ENCODE data around the gene MOSMO.

DNA sequence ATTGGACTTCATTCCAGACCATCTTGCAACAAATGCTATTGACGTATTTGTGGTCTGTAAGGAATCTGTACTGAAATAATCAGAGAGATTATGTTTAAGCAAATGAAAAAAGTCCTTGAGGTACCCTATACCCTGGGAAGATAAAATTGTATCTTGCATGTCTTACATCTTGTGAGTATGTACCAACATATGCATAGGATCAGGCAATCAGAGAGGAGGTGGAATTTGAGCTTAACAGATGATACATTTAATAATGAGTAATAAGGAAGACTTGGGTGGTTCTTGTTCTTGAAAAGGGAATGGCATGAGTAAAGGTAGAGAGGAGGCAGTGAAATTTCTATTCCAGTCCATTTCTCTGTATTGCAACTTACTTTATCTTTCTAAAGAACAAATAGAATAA lies 10.6 kb downstream of the MOSMO start:
- TF ChIP-seq POLR2A (IDR thresholded peaks at IDR 0.05) = no peak
- TF ChIP-seq, protein P1, sequence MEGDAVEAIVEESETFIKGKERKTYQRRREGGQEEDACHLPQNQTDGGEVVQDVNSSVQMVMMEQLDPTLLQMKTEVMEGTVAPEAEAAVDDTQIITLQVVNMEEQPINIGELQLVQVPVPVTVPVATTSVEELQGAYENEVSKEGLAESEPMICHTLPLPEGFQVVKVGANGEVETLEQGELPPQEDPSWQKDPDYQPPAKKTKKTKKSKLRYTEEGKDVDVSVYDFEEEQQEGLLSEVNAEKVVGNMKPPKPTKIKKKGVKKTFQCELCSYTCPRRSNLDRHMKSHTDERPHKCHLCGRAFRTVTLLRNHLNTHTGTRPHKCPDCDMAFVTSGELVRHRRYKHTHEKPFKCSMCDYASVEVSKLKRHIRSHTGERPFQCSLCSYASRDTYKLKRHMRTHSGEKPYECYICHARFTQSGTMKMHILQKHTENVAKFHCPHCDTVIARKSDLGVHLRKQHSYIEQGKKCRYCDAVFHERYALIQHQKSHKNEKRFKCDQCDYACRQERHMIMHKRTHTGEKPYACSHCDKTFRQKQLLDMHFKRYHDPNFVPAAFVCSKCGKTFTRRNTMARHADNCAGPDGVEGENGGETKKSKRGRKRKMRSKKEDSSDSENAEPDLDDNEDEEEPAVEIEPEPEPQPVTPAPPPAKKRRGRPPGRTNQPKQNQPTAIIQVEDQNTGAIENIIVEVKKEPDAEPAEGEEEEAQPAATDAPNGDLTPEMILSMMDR (IDR thresholded peaks at IDR 0.05) = no peak
